Right ventricle myocardium superior (tissue), 1 donor: ENCODE data around the gene SLC12A6. TPM values are rescaled to one million over a fixed set of nuclear protein-coding genes. Genes with fewer than 3 reads are reported as not detected.

Experiments
- ATAC-seq: fragments of 200-7000 bp; cut with Tn5 transposase; one replicate; pipeline ENCODE4 v1.9.1; 2020; ENCODE audit warnings: mild to moderate bottlenecking; ENCODE audit not compliant: poor library complexity
- DNase-seq: peaks from one replicate; pipeline ENCODE4 v3.0.0-alpha.2; 2020
- intact Hi-C: fragments of 100-400 bp; cut with DNase I; formaldehyde crosslinking; loops from one replicate; pipeline ENCODE4 v1.11.2; 2022
- total RNA-seq: library from RNA; stranded (reverse); fragmentation: NEBNext Ultra II Directional; extraction: Animal tissue kit (Norgen Biotek cat#: 25700); gene quantifications from one replicate; pipeline ENCODE4 v1.2.1, GENCODE V29; 2021
- donor health status: DM: no; HTN: yes; CAD: no; lungs with severe emphysema.

SLC12A6 gene
- total RNA-seq, 1 donor from 2014 or later: 24.9 TPM

GRCh38 chr15:34284937-34285336 lies 52.6 kb downstream of the SLC12A6 start:
- ATAC-seq (no peak), DNase-seq (no peak)
- intact Hi-C loops: no loop called here

- DNase-seq (no peak), ATAC-seq (no peak)
- intact Hi-C loops: no loop called here
These were observed 55.2 kb downstream of the SLC12A6 start for GRCh38 chr15:34282384-34282783.

GRCh38 chr15:34280193-34280592 lies 57.4 kb downstream of the SLC12A6 start:
- ATAC-seq (no peak), DNase-seq (no peak)
- intact Hi-C loops: no loop called here

DNA sequence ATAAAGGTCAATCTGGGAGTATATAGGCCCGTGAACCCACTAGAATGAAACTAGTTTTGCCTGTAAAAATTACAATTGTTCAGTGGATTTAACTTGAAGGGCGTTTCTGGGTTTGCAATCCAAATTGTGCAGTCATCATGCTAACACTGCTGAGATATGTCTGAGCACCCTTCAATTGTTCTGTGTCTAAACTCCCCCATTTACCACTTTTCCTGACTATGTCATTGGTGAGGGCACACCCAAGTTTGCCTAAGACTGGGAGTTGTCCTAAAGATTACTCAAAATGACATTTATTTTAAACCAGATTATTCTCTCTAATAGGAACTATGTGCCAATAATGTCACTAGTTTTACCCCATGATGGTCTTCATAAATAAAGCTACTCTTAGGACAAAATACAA lies 58.2 kb downstream of the SLC12A6 start:
- intact Hi-C loops: no loop called here
- no peak for DNase-seq
- no peak for ATAC-seq

- DNase-seq (no peak), ATAC-seq (no peak)
- intact Hi-C loops: no loop called here
These were observed 61.9 kb downstream of the SLC12A6 start for GRCh38 chr15:34275721-34276120.

DNA sequence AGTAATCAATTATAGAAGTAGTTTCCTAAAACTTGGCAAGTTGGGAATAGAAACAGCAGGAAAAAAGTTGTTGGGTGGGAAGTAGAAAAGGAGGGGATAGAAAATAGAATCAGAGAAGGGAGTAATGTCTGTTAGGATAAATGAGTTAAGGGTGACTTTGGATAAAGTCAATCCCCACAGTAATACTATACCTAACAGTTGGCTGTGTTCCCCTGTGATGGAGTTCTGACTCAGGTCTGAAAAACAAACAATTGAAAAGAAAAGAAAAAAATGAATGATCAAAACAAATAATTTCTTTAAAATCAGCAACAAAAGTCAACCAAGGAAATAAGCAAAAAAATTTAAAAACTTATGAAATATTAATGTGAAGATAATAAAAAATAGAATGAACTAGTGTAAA lies 62.4 kb downstream of the SLC12A6 start:
- ATAC-seq: no peak
- no peak for DNase-seq
- intact Hi-C loops: no loop called here

GRCh38 chr15:34271493-34271892 lies 66.1 kb downstream of the SLC12A6 start:
- no peak for DNase-seq
- intact Hi-C loops: no loop called here
- peak; percentile 82 for ATAC-seq

DNA sequence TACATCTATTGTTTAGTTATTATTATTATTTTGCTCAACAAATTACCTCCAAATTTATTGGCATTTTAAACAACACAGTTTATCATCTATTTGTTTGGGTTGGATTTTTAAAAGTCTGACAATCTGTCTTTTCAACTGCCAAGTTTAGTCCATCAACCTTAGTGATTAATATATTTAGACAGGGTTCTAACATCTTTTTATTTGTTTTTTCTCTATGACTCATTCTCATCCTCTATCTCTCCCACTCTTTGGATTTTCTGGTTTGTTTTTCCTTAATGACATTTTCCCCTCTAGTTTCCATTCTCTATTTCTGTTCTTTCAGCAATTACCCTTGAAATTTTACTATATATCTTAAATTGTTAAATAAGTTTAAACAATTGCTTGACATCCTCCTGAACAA lies 70.8 kb downstream of the SLC12A6 start:
- DNase-seq (no peak), ATAC-seq (no peak)
- intact Hi-C loops: no loop called here

GRCh38 chr15:34264076-34264475 lies 73.5 kb downstream of the SLC12A6 start:
- DNase-seq (no peak), ATAC-seq (no peak)
- intact Hi-C loops: no loop called here

DNA sequence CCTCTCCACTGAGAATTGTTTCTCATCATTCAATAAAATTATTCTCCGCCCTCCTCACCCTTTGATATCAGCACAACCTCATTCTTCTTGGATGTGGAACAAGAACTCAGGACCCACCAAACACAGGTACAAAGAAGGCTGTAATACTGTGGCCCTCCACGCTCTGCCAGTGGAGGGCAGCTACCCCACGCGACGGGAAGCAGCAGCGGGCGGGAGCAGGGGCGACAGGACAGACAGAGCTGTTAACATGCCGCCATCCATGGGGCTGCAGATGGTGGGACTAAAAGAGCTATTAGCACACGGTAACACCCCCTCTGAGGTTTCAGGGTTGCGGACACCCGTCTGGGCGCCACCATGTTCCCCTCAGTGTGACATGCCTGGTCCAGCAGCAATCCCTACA lies 75.2 kb downstream of the SLC12A6 start:
- intact Hi-C loops: no loop called here
- ATAC-seq (no peak), DNase-seq (no peak)

- DNase-seq (peak; percentile 52), ATAC-seq (peak; percentile 87)
- intact Hi-C loops: no loop called here
These were observed 78.0 kb downstream of the SLC12A6 start for GRCh38 chr15:34259566-34259965.

GRCh38 chr15:34258151-34258550 lies 79.4 kb downstream of the SLC12A6 start:
- intact Hi-C loops: no loop called here
- peak; percentile 11 for ATAC-seq
- DNase-seq: no peak

- intact Hi-C loops: no loop called here
- no peak for DNase-seq
- no peak for ATAC-seq
These were observed 85.0 kb downstream of the SLC12A6 start for GRCh38 chr15:34252545-34252944.

DNA sequence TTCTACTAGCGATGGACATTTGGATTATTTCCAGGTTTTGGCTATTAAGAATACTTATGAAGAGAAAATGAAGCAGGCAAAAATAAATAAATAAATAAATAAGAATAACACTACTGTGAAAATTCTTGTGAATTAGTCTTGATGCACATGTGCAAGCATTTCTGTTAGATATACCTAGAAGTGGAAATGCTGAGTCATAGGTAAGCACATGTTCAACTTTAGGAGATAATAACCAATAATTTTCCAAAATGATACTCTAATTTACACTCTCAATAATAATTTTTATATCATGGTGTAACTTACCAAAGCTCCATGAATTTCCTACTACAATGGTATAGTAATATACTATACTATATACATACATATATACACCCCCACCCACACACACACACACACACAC lies 89.4 kb downstream of the SLC12A6 start:
- no peak for ATAC-seq
- intact Hi-C loops: loop anchor here (10.0 kb wide), 1 partner anchor 117 kb away; the partner anchor contains the start of gene LPCAT4
- no peak for DNase-seq

DNA sequence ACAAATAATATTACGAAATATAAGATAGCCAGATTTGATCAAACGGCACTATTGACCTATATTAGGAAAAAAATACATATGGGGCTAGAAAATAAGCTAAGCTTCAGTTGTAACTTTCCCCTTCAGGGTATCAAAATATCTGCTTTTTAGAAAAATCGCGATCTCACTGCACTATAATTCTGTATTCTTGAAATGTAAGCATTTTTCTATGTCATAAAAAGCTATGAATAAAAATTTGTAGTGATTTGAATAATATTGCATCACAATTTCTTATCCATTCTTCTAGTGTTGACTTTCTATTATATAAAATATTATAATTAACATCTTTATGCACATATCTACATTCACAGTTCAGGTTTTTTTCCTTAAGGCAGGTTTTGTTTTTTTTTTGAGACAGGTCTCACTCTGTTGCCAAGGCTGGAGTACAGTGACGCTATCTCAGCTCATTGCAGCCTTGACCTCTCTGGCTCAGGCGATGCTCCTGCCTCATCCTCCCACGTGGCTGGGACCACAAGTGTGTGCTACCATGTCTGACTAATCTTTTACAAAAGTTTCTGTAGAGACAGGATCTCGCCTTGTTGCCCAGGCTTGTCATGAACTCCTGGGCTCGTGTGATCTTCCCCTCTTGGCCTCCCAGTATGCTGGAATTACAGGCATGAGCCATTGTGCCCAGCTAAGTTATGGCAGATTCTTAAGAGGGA lies 91.2 kb downstream of the SLC12A6 start:
- DNase-seq: no peak
- intact Hi-C loops: loop anchor here (10.0 kb wide), 1 partner anchor 118 kb away; the partner anchor contains the start of gene LPCAT4
- no peak for ATAC-seq

DNA sequence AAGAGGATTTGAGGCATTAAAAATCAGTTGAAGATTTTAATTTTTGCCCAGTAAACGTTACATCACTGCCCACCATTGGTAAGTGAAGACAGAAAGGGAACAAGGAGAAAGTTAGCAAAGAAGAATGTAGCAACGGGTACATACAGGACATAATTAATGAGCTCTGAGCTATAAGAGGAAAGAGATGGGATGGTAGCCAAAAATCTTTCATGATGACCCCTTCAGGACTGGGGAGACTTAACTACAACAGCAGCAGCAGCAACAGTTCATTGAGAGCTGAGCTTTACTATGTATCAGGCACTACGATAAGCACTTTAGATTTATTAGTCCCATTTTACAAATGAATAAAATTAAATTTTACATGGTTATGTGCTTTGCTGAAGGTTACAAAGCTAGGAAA lies 94.4 kb downstream of the SLC12A6 start:
- intact Hi-C loops: loop anchor here (10.0 kb wide), 1 partner anchor 122 kb away; the partner anchor contains the start of gene LPCAT4
- DNase-seq (no peak), ATAC-seq (no peak)

DNA sequence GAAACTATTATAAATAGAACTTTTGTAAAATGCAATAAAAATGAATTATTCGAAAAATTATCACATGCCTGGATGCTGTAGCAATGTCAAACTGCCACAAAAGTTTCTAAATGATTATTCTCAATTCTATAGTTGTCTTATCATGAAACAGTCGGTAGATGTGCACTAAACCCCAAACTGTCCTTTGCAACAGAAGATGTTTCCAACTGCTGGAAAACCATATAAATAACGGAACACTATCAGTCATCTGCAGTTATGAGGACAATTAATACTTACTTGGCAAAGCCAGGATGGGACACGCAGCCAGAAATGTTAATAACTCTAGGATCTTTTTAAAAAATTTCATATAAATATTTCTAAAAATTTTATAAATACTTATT lies 95.3 kb downstream of the SLC12A6 start:
- ATAC-seq (no peak), DNase-seq (no peak)
- intact Hi-C loops: loop anchor here (10.0 kb wide), 1 partner anchor 122 kb away; the partner anchor contains the start of gene LPCAT4

DNA sequence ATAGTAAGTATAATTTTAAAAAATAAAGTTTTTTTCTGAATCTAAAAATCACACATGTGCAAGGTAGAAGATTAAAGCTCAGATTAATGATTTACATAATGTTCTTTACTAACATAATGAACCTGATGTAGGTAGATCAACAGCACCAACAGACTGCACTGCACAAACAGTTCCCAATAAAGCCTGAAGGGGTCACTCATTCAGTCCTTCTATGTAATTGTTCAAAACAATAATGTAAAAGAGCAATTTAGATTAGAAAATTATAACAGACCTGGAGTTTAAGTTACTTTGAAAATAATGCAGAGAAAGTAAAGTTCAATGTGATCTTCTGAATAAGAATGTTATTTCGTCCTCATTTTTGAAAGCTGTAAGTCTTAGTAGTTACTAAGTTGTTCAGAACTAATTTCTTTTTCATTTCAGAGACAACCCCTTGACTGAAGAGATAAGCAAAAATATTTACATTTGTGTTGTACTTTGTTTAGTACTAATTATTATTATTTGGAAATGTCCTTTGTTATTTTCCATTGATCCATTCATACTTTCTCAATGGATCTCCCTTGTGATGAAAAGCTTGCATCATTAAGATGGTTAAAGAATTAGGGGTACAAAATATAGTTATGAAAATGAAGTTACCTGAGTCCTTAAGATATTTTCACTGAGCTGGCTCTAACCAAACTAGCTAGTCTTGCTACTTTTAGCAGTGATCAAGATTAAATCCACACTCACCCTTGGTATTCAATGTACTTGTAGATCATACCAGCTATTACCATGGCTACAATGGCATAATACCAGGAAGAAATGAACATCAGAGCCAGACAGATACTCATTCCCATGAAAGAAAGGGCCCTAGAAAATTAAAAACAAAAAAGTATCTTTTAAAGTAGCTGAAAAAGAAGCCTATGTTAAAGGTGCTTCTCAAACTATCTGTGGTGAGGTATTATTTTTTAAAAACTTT lies 95.9 kb downstream of the SLC12A6 start:
- ATAC-seq (peak; percentile 64), DNase-seq (no peak)
- intact Hi-C loops: loop anchor here (10.0 kb wide), 1 partner anchor 123 kb away; the partner anchor contains the start of gene LPCAT4

DNA sequence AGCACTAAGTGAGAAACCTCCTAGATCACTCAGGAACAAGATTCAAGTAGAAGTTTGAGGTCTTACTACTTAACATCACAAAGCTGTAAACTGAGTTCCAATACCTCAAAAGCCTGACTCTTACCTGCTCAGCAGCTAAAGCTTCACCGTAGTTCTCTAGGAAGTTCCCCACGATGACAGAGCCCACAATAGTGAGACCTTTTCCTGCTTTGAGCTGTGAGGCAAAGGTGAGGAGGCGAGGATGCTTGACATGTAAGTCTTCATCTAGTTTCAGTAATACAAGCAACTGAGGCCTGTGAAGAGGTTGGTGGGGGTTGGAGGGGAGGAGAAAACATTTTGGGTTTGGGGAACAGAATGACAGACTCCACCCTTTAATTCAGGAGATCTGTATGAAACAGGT lies 97.0 kb downstream of the SLC12A6 start:
- ATAC-seq (no peak), DNase-seq (no peak)
- intact Hi-C loops: loop anchor here (10.0 kb wide), 1 partner anchor 124 kb away; the partner anchor contains the start of gene LPCAT4
